Measurements from ENCODE around the gene STXBP2. TPM values are rescaled to one million over a fixed set of nuclear protein-coding genes. Genes with fewer than 3 reads are reported as not detected.

The STXBP2 gene
- total and polyA plus RNA-seq, 9 of the 15 experiments (the other 6 are each of a cell fraction or from before 2014, with no cell fraction given): 2.5 to 163 (median 71.3) TPM

DNA sequence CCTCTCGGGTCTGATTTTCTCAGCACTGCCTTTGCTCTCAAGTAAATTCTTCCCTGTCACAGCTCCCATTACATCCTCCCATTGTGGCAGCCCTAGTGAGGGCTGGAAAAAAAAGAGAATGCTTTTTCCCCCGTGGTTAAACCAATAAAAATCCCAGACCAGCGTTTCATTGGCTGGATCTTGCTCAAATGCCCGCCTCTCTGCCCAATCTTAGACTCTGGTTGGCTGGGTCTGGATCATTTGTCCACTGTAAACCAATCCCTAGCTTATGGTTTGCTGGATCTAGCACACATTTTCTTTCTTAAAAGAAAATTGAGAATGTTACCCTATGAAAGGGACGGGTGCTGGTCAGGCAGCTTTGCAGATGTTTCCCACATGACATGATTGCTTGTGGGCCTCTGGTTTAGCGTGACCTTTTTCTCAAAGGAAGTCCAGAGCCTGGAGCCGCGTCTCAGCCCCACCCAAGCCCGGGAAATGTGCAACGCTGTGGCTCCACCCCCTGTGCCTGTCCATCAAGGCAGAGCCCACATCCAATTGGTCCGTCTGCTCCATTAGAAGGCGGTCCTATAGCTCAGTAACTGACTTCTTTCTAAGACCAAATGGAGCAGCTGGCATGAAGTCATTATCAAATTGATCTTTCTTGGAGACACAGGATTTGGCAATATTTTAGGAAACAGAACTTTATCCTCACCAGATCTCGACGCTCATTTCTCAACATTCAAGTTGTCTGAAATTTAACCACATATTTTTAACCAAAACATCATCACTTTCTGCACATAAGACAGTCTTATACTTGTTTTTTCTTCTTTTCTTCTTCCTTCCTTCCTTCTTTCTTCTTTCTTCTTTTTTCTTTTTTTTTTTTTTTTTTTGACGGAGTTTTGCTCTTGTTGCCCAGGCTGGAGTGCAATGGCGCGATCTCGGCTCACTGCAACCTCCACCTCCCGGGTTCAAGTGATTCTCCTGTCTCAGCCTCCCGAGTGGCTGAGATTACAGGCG, 37.4 kb downstream of the STXBP2 start (continued):
- TF ChIP-seq, protein P1, sequence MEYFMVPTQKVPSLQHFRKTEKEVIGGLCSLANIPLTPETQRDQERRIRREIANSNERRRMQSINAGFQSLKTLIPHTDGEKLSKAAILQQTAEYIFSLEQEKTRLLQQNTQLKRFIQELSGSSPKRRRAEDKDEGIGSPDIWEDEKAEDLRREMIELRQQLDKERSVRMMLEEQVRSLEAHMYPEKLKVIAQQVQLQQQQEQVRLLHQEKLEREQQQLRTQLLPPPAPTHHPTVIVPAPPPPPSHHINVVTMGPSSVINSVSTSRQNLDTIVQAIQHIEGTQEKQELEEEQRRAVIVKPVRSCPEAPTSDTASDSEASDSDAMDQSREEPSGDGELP (CRISPR knock-in tag; IDR thresholded peaks at IDR 0.05; ENCODE audit: borderline replicate concordance): peak; percentile 24; the same call in 1 of the 2 replicates
- no peak for TF ChIP-seq LARP7 (IDR thresholded peaks at IDR 0.05)
- no peak for TF ChIP-seq ZNF239 (CRISPR knock-in tag; IDR thresholded peaks at IDR 0.05)
- no peak for TF ChIP-seq KLF1 (tag; IDR thresholded peaks at IDR 0.05)
- no peak for TF ChIP-seq PCBP1 (IDR thresholded peaks at IDR 0.05; ENCODE audit: low read depth, low read length, poor library complexity, severe bottlenecking)
- TF ChIP-seq SP2 (IDR thresholded peaks at IDR 0.05; ENCODE audit: extremely low read depth, low read depth, low read length, poor library complexity, severe bottlenecking): peak; percentile 44
- peak; percentile 65 for TF ChIP-seq NFYB (IDR thresholded peaks at IDR 0.05; ENCODE audit: extremely low read depth, insufficient read length)
- no peak for TF ChIP-seq CBFB (CRISPR knock-in tag; IDR thresholded peaks at IDR 0.05)

DNA sequence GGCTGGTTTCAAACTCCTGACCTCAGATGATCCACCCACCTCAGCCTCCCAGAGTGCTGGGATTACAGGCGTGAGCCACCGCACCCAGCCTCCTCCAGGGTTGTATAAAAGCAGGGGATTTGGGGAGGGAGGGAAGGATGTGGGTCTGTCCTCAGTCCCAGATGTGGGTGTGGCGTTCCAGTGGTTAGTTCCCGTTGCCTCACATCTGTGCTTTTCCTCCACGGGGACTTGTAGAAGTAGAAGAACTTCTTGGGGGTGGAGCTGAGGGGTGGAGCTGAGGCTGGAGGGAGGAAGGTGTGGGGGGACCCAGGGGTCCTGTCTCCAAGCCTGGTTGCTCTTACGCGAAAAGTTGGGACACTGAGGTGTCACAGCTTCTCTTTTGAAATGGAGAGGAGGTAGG, 39.5 kb downstream of the STXBP2 start:
- DNase-seq (ENCODE audit: extremely low read depth in 1 of 4, low spot score in 3 of 4) (no peak), ATAC-seq (no peak), FAIRE-seq (no peak)
- Histone ChIP-seq H3K27me3 (ENCODE audit: control insufficient read depth in 2 of 2, insufficient read depth in 2 of 2, low read length in 2 of 2) (peaks cover 3 to 15% of the 10 kb centered on the region in 2 experiments; a peak in 2 of 5 replicates), H3K9me1 (ENCODE audit: control insufficient read depth, insufficient read depth, low read length) (no peaks in the 10 kb centered on the region), H3K9ac (ENCODE audit: insufficient read depth in 1 of 2, low read depth in 2 of 2, low read length in 2 of 2) (no peak overlapping the region), H3K36me3 (ENCODE audit: control insufficient read depth, insufficient read depth, low read length) (no peaks in the 10 kb centered on the region), H3K4me2 (ENCODE audit: insufficient read depth, low read length) (peak overlapping the region; percentile 31), H3K79me2 (ENCODE audit: control insufficient read depth, insufficient read depth, low read length) (peaks cover 7% of the 10 kb centered on the region; the same call in 2 of the 3 replicates), H3K27ac (ENCODE audit: extremely low read depth, low read depth, low read length) (no peak overlapping the region), H3K4me1 (replicated peaks in 1 of 2; ENCODE audit: control insufficient read depth in 2 of 2, insufficient read depth in 2 of 2, low read length in 2 of 2) (peaks cover 10 to 12% of the 10 kb centered on the region in 2 experiments; a peak in 4 of 5 replicates), H3K4me3 (no peak overlapping the region; the same call in 1 of the 2 replicates), H2AFZ (ENCODE audit: low read depth, low read length) (peak overlapping the region; percentile 55; the same call in 1 of the 2 replicates), H4K20me1 (replicated peaks; ENCODE audit: control insufficient read depth, insufficient read depth, low read length) (no peaks in the 10 kb centered on the region), H3K9me3 (replicated peaks; ENCODE audit: control insufficient read depth, insufficient read depth, low read depth, low read length) (peaks cover 5% of the 10 kb centered on the region; the same call in 1 of the 2 replicates)
- in situ Hi-C loops (cut with MboI): loop anchor here (5.0 kb wide), 1 partner anchor 89 kb away; no protein-coding TSS in a partner anchor
- CTCF ChIA-PET (ENCODE audit: low intra/inter-chr PET ratio): no interaction called here
- WGBS (ENCODE audit: insufficient coverage, low coverage, missing lambda C conversion rate): 0% methylated on average over 7 of the region's 7 CpGs
- intact Hi-C loops (cut with micrococcal nuclease): no loop called here
- POLR2A ChIA-PET: no interaction called here
- no TSS peak for BruUV-seq (replicated peaks)
- TF ChIP-seq ZNF75A (CRISPR knock-in tag; IDR thresholded peaks at IDR 0.05) (no peak), TAL1 (IDR thresholded peaks at IDR 0.05) (no peak), MED1 (CRISPR knock-in tag; IDR thresholded peaks at IDR 0.05; ENCODE audit: borderline replicate concordance) (no peak), MAFK (IDR thresholded peaks at IDR 0.05; ENCODE audit: low read length) (no peak), ZNF197 (CRISPR knock-in tag; IDR thresholded peaks at IDR 0.05; ENCODE audit: low read depth) (no peak), FOXA1 (IDR thresholded peaks at IDR 0.05; ENCODE audit: borderline replicate concordance) (no peak), CBFB (CRISPR knock-in tag; IDR thresholded peaks at IDR 0.05) (no peak), RB1 (IDR thresholded peaks at IDR 0.05; ENCODE audit: low read depth) (no peak), FOXK2 (conservative IDR thresholded peaks at IDR 0.05 in 1 of 2, IDR thresholded peaks at IDR 0.05 in 1 of 2; ENCODE audit: low read depth in 2 of 2) (no peak), MCM7 (IDR thresholded peaks at IDR 0.05) (no peak)
- TF ChIP-seq, protein P2, sequence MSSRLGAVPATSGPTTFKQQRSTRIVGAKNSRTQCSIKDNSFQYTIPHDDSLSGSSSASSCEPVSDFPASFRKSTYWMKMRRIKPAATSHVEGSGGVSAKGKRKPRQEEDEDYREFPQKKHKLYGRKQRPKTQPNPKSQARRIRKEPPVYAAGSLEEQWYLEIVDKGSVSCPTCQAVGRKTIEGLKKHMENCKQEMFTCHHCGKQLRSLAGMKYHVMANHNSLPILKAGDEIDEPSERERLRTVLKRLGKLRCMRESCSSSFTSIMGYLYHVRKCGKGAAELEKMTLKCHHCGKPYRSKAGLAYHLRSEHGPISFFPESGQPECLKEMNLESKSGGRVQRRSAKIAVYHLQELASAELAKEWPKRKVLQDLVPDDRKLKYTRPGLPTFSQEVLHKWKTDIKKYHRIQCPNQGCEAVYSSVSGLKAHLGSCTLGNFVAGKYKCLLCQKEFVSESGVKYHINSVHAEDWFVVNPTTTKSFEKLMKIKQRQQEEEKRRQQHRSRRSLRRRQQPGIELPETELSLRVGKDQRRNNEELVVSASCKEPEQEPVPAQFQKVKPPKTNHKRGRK (tag; IDR thresholded peaks at IDR 0.05): no peak
